Measurements from ENCODE around the gene MPRIP. TPM values are rescaled to one million over a fixed set of nuclear protein-coding genes. Genes with fewer than 3 reads are reported as not detected.
"Not testable (repeated sequence)": the region's sequence is repeated elsewhere in the genome, so short reads cannot be mapped to it uniquely, and the experiment has no call there.

MPRIP gene
- total RNA-seq, 1 donor from 2014 or later: 198 TPM

DNA sequence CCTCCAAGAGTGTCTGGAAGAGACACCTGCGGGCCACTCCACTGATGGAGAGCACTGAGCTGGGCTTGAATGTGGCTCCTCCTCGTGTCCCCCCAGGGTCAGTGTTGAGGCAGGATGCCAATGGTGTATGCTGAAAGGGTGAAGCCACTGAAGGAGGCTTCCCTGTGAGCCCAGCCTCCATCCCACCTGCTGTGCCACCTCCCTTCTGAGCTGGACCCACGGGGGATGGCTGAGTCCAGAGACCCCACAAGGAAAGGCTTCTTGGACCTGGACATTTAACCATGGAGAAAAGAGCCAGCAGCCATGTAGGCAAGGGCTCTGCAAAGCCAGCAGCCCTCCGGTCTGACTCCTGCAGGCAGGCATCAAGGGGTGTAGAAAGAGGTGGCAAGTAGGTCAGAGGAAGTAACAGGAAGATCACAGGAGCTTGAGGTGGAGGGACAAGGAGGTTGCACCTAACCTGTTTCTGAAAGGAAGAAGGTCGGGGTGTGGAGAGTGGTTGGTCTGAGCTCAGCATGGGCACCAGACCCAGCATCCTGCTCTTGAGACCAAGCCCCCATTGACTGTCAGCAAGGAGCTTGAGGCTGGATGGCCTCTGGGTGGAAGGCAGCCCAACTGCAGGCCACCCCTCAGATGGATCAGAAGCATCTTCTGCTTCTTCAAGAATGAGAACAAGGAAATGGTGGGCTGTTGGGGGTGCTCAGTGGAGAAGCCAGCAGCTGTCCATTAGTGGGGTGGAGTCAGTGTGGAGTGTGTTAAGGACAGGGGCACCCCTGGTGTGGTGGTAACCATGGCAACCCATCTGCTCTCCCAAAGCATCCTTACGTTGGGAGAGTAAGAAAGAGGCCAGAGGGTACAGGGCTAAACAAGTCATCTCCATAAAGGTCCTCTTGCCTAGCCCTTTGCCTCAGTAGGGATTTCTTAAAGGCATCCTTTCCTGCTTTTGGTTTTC lies 83.2 kb downstream of the MPRIP start:
- intact Hi-C loops (cut with micrococcal nuclease): loop anchor here (5.0 kb wide), 1 partner anchor 123 kb away; no protein-coding TSS in a partner anchor

- intact Hi-C loops (cut with micrococcal nuclease): loop anchor here (5.0 kb wide), 1 partner anchor 124 kb away; no protein-coding TSS in a partner anchor
Measured at GRCh38 chr17:17126131-17127110, 84.2 kb downstream of the MPRIP start.

DNA sequence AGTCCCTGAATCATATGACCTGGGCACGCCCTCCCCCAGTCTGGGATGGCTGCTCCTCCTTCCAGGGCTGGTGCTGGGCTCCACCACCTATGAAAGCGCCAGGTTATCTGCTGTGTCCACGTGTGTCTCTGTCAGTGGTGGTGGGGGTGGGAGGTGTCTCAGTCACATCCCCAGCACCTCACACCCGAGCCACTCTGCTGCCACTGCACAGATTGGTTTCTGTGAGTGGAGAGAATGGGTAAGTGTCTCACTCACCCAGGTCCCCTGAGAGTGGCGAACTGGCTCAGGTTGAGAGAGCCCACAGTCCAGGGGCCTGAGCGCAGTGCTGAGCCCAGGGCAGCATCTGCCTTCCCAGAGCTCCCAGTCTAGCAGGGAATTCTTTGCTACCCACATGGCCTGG lies 84.9 kb downstream of the MPRIP start:
- intact Hi-C loops (cut with micrococcal nuclease): loop anchor here (5.0 kb wide), 1 partner anchor 125 kb away; no protein-coding TSS in a partner anchor

DNA sequence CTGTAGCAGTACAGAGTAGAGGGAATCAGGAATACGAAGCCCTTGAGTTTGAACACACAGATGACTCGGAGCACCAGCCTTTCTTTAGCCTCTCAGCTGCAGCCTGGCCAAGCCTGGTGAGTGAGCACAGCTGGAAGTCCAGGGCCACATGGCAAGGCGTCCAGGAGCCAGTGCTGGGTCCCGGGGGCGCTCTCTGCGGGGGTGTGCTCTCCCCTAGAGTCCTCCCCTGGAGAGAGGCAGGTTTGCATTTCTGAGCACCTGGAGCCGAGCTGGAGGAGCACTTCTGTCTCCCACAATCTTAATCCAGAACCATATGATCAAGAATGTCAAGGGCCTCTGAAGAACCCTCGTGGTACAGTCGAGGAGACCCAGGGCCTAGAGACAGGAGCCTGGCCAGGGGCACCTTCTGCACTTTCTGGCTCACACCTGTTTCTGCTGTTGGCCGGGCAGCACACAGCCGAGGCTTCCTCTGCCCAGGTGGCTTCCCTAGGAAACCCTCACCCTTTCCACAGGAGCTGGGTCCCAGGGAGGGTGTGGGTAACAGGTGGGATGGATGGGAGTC lies 85.6 kb downstream of the MPRIP start:
- intact Hi-C loops (cut with micrococcal nuclease): loop anchor here (5.0 kb wide), 1 partner anchor 126 kb away; no protein-coding TSS in a partner anchor

- intact Hi-C loops (cut with micrococcal nuclease): loop anchor here (5.0 kb wide), 1 partner anchor 126 kb away; no protein-coding TSS in a partner anchor
Measured at GRCh38 chr17:17128476-17129075, 86.3 kb downstream of the MPRIP start.

GRCh38 chr17:17129466-17129865 lies 87.2 kb downstream of the MPRIP start:
- intact Hi-C loops (cut with micrococcal nuclease): loop anchor here (5.0 kb wide), 1 partner anchor 127 kb away; no protein-coding TSS in a partner anchor

DNA sequence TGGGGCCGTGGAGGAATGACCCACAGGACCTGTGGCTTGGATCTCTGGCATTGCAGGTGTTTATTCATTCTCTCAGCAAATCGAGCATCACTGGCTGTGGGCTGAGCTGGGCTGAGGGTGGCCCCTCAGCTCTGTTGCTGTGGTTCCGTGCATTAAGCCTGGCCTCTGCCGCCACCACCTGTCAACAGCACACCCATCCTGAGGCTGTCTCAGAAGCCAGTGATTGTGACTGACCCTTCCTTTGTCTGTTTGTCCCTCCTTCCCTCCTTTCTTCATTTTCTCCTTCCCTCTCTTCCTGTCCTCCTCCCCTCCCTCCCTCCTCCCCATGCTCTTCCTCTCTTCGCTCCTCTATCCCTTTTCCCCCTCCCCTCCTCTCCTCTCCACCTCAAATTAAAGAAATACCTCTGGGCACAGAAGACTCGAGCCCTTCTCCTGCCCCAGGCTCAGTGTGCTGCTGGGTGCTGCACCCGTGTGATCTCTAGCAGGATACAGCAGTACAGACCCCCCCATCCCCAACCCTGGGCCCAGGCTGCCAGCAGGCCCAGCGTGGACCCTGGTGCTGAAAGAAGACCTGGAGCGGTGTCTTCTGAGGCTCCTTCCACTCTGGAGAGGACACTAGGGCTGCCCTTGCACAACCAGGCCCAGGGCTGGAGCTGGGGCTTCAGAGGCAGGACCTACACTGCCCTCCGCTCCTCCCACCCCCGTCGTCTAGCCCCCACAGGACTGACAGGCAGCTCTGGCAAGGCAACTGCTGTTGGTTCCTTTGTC lies 88.0 kb downstream of the MPRIP start:
- intact Hi-C loops (cut with micrococcal nuclease): no loop called here

GRCh38 chr17:17131839-17132238 lies 89.6 kb downstream of the MPRIP start:
- intact Hi-C loops (cut with micrococcal nuclease): no loop called here

- intact Hi-C loops (cut with micrococcal nuclease): no loop called here
Measured at GRCh38 chr17:17132746-17133145, 90.5 kb downstream of the MPRIP start.

DNA sequence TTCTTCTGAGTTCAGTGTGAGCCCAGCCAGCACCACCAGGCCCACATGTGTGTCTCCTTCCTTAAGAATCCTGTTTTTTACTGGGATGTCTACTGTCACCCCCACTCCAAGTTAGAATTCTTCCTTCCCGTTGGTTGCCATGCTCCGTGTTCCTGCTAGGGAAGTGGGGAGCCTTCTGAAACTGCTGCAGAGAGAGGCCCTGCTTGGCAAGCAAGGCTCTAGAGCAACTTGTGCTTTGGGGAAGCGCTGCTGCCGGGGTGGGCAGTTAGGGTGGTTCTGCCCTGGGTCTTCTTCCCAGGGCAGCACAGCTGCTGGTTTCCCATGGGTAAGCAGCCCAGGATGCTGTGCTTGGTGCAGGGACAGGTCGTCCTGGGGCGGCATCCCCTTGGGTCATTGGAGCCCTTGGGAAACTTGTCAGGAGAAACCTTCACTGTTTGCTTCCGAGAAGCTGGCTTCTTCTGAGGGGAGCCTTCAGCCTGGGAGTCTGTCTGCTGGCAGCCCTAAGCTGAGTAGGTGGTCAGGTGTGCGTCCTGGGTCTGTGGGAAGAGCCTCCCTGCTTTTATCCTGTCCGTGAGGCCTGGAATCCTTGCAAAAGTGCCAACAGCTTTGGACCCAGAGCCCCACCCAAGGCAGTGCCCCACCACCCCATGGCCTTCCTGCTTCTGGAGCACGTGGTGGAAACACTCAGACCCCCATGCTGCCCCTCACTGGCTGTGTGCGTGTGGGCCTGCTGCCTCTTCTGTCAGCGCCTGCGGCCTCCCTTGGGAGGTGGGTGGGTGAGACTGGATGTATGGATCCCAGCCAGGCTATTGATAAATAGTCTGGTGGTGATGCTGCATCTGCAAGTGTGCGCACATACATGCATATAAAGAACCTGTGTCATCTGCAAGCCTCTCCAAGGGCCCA lies 92.0 kb downstream of the MPRIP start:
- intact Hi-C loops (cut with micrococcal nuclease): no loop called here

DNA sequence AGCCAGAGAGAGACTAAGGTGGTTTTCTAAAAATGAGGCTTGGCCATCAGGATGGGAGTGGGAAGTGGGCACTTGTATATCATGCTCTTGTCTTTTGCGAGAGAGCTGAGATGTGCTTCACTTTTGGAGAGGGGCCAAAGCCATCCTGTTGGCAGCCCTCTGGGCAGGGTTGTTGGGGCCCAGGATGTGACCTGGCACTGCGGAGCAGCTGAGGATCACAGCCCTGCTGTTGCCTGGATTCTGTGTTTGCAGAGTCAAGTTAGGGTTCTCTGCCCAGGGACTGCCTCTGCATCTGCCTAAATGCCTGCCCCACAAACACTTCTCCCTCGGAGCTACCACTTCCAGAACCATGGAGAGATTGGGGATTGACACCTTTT lies 92.7 kb downstream of the MPRIP start:
- intact Hi-C loops (cut with micrococcal nuclease): no loop called here

DNA sequence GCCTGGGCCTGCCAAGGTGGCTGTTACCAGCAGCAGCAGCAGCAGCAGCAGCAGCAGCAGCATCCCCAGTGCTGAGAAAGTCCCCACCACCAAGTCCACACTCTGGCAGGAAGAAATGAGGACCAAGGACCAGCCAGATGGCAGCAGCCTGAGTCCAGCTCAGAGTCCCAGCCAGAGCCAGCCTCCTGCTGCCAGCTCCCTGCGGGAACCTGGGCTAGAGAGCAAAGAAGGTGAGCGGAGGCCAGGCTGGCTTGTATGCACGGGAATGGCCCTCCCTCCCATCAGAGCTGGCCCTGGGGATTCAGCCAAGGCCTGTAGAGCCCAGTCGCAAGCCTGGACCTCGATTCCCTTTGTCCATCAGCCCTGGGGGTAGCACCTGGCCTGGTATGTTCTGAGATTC lies 94.0 kb downstream of the MPRIP start:
- intact Hi-C loops (cut with micrococcal nuclease): not testable (repeated sequence)

- intact Hi-C loops (cut with micrococcal nuclease): no loop called here
Measured at GRCh38 chr17:17137731-17138585, 95.7 kb downstream of the MPRIP start.

- intact Hi-C loops (cut with micrococcal nuclease): loop anchor here (2.0 kb wide), 1 partner anchor 173 kb away; no protein-coding TSS in a partner anchor
Measured at GRCh38 chr17:17139972-17140589, 97.8 kb downstream of the MPRIP start.

DNA sequence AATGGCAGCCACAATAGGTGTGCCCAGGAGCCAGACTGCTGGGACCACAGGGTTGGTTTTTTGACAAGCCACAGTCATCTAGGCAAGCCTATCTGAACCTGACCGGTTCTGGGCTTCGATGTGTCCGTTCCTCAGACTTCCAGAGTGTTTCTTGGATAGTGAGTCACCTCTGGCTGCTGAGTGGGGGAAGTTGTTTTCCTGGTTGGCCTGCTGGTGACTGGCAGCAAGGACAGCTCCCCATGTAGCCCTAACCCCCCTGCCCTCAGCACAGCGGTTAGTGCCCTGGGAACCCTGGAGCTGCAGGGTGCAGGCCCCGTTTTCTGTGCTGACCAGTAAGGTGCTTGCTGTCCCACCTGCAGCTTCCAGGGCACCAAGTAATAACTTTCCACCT lies 98.3 kb downstream of the MPRIP start:
- intact Hi-C loops (cut with micrococcal nuclease): loop anchor here (2.0 kb wide), 1 partner anchor 172 kb away; no protein-coding TSS in a partner anchor

DNA sequence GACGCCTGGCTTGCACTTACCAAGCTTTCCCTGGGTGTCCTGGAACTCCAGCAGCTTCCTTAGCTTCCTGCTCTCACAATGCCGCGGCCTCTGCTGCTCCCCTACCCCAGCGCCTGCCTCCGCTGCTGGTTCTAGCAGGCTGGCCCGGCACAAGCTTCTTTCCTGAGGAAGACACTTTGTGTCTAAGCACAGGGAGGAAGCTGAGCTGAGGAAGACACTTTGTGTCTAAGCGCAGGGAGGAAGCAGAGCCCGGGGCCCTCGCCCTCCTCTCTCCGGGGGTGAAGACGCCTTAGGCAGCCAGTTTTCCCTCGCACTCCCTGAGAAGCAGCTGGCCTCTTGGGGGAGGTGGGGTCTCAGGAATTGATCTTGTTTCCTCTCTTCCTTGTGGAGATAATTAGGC lies 99.0 kb downstream of the MPRIP start:
- intact Hi-C loops (cut with micrococcal nuclease): loop anchor here (2.0 kb wide), 1 partner anchor 172 kb away; no protein-coding TSS in a partner anchor

GRCh38 chr17:17141860-17142552 lies 99.7 kb downstream of the MPRIP start:
- intact Hi-C loops (cut with micrococcal nuclease): loop anchor here (2.0 kb wide), 1 partner anchor 171 kb away; no protein-coding TSS in a partner anchor

Data from T-helper 2 cell treated with Interferon-gamma antibody and Interleukin-4, amounts not matched to agents 100 ng/mL and 5 ng/mL, for 36 hours (primary cell).